SK-N-MC (cell line): ENCODE measurements around the gene LOXL4.

ENCODE experiments used
- DNase-seq: peaks from one replicate; pipeline ENCODE4 v3.0.0-alpha.2; 2011; ENCODE audit warnings: low read depth, low spot score
- H3K27ac ChIP-seq: fragments of 200-600 bp; sonication (generic); 2 replicates; pipeline ENCODE4 v1.5.1; 2016; ENCODE audit warnings: mixed run types
- H3K36me3 ChIP-seq: fragments of 200-600 bp; sonication (generic); 2 replicates; pipeline ENCODE4 v1.6.1; 2017; ENCODE audit warnings: antibody characterized with exemption, low read length, mixed read lengths; ENCODE audit not compliant: insufficient read depth
- H3K4me3 ChIP-seq: fragments of 200-600 bp; sonication (generic); 2 replicates; pipeline ENCODE4 v1.5.1; 2016
- H3K9ac ChIP-seq: fragments of 200-600 bp; sonication (generic); 2 replicates; pipeline ENCODE4 v1.8.0; 2017; ENCODE audit warnings: mixed run types, mixed read lengths; ENCODE audit not compliant: insufficient read length
- H3K9me3 ChIP-seq: fragments of 200-600 bp; sonication (generic); 2 replicates; pipeline ENCODE4 v1.6.1; 2017; ENCODE audit warnings: low read depth, mild to moderate bottlenecking, antibody characterized with exemption, low read length, moderate library complexity, mixed read lengths
- EZH2 ChIP-seq: fragments of 200-600 bp; sonication (generic); IDR thresholded peaks from one replicate; pipeline ENCODE4 v1.6.1; 2017; ENCODE audit warnings: antibody characterized with exemption
- FOXP2 ChIP-seq: optimal IDR thresholded peaks from 2 replicates; pipeline ENCODE3; 2011; ENCODE audit warnings: mild to moderate bottlenecking, moderate library complexity; ENCODE audit not compliant: insufficient read depth; ENCODE audit errors: extremely low read length, control extremely low read depth
- POLR2AphosphoS5 ChIP-seq: IDR thresholded peaks from 2 replicates; pipeline ENCODE4 v1.6.1; 2012; ENCODE audit warnings: mild to moderate bottlenecking, low read depth, low read length, borderline replicate concordance

LOXL4 gene

DNA sequence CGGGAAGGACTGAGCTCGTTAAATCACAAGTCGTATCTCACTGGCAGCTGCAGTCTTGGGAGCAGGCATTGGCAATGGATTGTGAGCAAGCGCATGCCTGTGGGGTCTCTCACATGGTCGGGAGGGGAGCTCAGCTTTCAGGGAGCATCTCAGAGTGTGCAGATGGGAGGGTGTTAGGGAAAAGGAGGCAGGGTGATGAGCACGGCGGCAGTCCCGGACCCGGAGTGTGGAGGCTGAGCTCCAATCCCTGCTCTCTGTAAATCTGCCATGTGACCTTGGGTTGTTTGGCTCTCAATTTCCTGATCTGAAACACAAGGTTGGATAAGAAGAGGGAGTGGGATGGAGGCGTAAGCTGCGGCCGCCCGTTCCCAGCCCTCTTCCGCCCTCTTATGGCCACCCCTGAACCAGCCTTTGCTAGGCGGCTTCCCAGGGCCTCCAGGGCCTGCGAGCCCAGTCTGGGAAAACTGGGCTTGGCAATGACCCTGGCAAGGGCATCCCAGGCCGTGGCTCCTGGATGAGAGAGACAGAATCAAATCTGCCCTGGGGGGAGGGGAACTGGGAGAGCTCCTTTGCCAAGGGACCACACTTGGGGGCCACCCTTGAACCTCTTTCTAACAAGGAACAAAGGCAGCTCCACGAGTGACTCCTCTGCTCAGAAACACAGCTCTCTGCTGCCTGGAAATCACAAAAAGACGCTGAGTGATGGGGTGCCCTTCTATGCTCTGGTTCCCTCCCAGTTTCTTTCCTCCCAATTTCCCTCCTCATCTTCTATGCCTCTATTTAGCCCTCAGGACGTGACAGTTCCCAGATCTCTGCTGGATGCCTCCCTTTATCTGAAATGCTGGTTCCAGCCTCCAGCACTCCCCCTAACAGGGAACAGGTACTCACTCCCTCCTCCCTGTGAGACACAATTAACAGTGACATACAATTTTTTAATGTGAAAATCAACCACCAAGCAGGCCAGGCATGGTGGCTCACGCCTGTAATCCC, 41.7 kb upstream of the LOXL4 start:
- no peak for DNase-seq
- Histone ChIP-seq H3K4me3 (no peak overlapping the region), H3K27ac (no peak overlapping the region), H3K9ac (no peak overlapping the region), H3K9me3 (no peaks in the 10 kb centered on the region), H3K36me3 (no peaks in the 10 kb centered on the region)
- TF ChIP-seq FOXP2 (no peak), EZH2 (no peak), POLR2AphosphoS5 (no peak)

GRCh38 chr10:98308669-98309365, 40.8 kb upstream of the LOXL4 start:
- H3K9ac ChIP-seq, result no peak overlapping the region
- H3K4me3 ChIP-seq, result no peak overlapping the region
- TF ChIP-seq FOXP2, result no peak
- TF ChIP-seq EZH2, result no peak
- TF ChIP-seq POLR2AphosphoS5, result no peak
- no peaks in the 10 kb centered on the region for H3K36me3 ChIP-seq
- H3K27ac ChIP-seq, result no peak overlapping the region
- no peaks in the 10 kb centered on the region for H3K9me3 ChIP-seq
- no peak for DNase-seq

GRCh38 chr10:98307916-98308541, 40.0 kb upstream of the LOXL4 start:
- H3K4me3 ChIP-seq, result no peak overlapping the region
- no peaks in the 10 kb centered on the region for H3K9me3 ChIP-seq
- H3K36me3 ChIP-seq, result no peaks in the 10 kb centered on the region
- no peak overlapping the region for H3K9ac ChIP-seq
- DNase-seq, result no peak
- TF ChIP-seq FOXP2 (no peak), POLR2AphosphoS5 (no peak), EZH2 (no peak)
- no peak overlapping the region for H3K27ac ChIP-seq

DNA sequence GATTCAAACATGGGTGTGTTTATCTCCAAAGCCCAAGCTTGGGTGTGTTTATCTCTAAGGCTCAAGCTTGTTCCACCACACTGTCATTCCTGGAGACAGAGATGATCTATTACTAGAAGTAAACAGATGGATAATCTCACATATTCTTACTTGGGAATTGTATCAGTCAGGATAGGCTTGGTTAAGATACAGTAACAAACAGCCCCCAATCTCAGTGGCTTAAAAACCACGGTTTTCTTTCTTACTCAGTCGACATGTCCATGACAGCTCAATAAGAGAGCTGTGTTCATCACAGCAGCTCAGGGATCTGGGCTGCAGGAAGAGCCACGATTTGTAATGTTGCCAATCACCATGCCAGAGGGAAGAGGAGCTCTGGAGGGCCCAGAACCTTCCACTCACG, 38.5 kb upstream of the LOXL4 start:
- TF ChIP-seq POLR2AphosphoS5 (no peak), EZH2 (no peak), FOXP2 (no peak)
- no peak for DNase-seq
- no peaks in the 10 kb centered on the region for H3K9me3 ChIP-seq
- no peak overlapping the region for H3K9ac ChIP-seq
- no peak overlapping the region for H3K4me3 ChIP-seq
- H3K36me3 ChIP-seq, result no peaks in the 10 kb centered on the region
- H3K27ac ChIP-seq, result no peak overlapping the region

DNA sequence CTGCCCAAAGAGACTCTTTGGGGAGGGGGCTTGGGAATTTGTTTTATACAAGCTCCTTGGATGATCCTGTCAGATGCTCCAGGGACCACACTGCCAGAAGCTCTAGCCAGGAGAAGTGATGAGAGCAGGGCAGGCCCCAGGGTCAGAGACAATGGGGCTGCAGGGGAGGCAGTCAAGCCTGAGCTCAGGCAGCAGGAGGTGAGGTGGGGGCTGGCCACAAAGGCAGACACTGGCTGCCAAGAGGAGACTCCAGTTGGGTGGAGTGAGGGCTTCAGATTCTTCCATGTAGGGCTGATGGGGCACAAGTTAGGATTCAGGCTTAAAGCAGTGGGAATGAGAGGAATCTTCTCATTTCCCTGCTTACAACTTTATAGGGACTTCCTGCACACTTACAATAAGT, 35.6 kb upstream of the LOXL4 start:
- TF ChIP-seq POLR2AphosphoS5 (no peak), FOXP2 (no peak), EZH2 (no peak)
- no peaks in the 10 kb centered on the region for H3K9me3 ChIP-seq
- H3K27ac ChIP-seq, result no peak overlapping the region
- DNase-seq, result no peak
- H3K4me3 ChIP-seq, result no peak overlapping the region
- H3K36me3 ChIP-seq, result no peaks in the 10 kb centered on the region
- H3K9ac ChIP-seq, result no peak overlapping the region

DNA sequence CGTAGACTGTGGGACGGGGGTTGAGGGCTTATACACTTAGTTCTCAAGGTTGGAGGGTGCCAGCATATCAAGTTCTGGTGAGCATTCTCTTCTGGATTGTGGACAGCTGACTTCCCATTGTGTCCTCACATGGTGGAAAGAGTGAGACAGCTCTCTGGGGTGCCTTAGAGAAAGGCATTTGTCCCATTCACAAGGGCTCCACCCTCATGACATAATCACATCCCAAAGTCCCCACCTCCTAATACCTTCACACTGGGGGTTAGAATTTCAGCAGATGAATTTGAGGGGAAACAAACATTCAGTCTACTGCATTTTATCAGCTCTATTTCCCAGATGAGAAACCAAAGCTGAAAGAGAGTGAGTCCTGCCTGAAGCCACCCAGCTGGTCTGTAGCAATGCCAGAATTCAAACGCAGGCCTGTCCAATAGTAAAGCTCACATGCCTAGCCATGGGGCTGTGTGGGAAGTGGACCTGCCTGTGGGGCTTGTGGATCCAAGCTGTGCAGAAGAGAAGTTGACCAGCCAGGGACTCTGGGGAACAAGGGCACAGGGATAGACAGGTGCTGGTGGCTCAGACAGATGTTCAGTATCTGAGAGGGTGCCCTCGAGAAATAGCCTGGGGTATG, 34.9 kb upstream of the LOXL4 start:
- no peak overlapping the region for H3K9ac ChIP-seq
- no peak for DNase-seq
- TF ChIP-seq EZH2 (no peak), FOXP2 (no peak), POLR2AphosphoS5 (no peak)
- no peaks in the 10 kb centered on the region for H3K9me3 ChIP-seq
- no peaks in the 10 kb centered on the region for H3K36me3 ChIP-seq
- H3K4me3 ChIP-seq, result no peak overlapping the region
- no peak overlapping the region for H3K27ac ChIP-seq

- TF ChIP-seq EZH2 (no peak), POLR2AphosphoS5 (no peak), FOXP2 (no peak)
- Histone ChIP-seq H3K36me3 (no peaks in the 10 kb centered on the region), H3K9me3 (no peaks in the 10 kb centered on the region), H3K27ac (no peak overlapping the region), H3K4me3 (no peak overlapping the region), H3K9ac (no peak overlapping the region)
- DNase-seq, result no peak
These were observed 33.8 kb upstream of the LOXL4 start for GRCh38 chr10:98301664-98302319.
